Ishikawa (cell line): ENCODE measurements around the gene ATG9A.

Experiments used
- CEBPB ChIP-seq: IDR thresholded peaks from 2 replicates; pipeline ENCODE4 v1.6.1; 2012
- CREB1 ChIP-seq: IDR thresholded peaks from 2 replicates; pipeline ENCODE4 v1.6.1; 2012; ENCODE audit warnings: low read depth
- EGR1 ChIP-seq: IDR thresholded peaks from 2 replicates; pipeline ENCODE4 v1.6.1; 2012
- EP300 ChIP-seq: IDR thresholded peaks from 2 replicates; pipeline ENCODE4 v1.6.1; 2012; ENCODE audit warnings: borderline replicate concordance
- NFIC ChIP-seq: IDR thresholded peaks from 2 replicates; pipeline ENCODE4 v1.6.1; 2012
- TAF1 ChIP-seq: IDR thresholded peaks from 2 replicates; pipeline ENCODE4 v1.6.1; 2012; ENCODE audit warnings: low read depth, mild to moderate bottlenecking
- YY1 ChIP-seq: IDR thresholded peaks from 2 replicates; pipeline ENCODE4 v1.6.1; 2012; ENCODE audit warnings: low read depth
- ZBTB7A ChIP-seq: IDR thresholded peaks from 2 replicates; pipeline ENCODE4 v1.6.1; 2012; ENCODE audit warnings: low read depth
- TF ChIP-seq, protein P1 (sequence below): IDR thresholded peaks from 2 replicates; pipeline ENCODE4 v1.6.1; 2012

DNA sequence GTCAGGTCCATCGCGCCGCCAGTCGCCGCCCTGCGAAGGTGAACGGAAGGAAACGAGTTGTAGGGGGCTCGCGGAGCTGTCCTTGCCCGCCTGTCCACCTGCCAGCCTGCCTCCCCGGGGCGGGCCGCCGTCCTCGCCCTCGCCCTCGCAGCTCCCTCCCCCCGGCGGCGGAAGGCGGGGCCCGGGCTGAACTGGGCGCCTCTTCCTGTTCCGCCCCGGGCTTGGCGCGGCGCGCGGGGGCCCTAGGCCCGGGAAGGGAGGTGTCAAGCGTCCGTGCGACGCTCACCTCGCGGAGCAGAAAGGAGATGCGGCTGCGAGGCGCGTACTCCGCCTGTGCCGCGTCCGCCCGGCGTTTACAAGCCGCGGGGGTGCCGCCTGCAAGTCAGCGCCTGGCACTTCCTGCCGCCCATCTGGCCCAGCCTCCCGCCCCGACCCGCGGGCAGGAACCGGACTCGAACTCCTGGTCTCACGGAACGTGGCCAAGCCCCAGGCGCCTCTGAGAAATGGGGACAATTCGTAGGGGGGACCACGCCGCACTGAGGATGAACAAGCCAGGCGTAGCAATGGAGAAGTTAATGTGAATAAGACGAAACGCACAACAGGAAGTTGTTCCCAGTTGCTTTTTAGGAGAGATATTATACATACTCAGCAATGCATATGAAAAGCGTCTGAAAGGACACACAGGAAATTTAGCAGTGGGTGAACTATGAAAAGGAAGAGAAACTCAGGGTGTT is 52.5 kb downstream of the ATG9A start, which contains the start of gene CNPPD1:
- no peak for TF ChIP-seq CREB1
- TF ChIP-seq CEBPB: no peak
- TF ChIP-seq YY1: no peak
- TF ChIP-seq EP300: no peak
- peak; percentile 67; the same call in 1 of the 2 replicates for TF ChIP-seq TAF1
- no peak for TF ChIP-seq EGR1
- TF ChIP-seq, protein P1, sequence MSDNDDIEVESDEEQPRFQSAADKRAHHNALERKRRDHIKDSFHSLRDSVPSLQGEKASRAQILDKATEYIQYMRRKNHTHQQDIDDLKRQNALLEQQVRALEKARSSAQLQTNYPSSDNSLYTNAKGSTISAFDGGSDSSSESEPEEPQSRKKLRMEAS: peak; percentile 88
- TF ChIP-seq ZBTB7A: no peak
- TF ChIP-seq NFIC: no peak
